ENCODE measurements around the gene STK10.

The STK10 gene

DNA sequence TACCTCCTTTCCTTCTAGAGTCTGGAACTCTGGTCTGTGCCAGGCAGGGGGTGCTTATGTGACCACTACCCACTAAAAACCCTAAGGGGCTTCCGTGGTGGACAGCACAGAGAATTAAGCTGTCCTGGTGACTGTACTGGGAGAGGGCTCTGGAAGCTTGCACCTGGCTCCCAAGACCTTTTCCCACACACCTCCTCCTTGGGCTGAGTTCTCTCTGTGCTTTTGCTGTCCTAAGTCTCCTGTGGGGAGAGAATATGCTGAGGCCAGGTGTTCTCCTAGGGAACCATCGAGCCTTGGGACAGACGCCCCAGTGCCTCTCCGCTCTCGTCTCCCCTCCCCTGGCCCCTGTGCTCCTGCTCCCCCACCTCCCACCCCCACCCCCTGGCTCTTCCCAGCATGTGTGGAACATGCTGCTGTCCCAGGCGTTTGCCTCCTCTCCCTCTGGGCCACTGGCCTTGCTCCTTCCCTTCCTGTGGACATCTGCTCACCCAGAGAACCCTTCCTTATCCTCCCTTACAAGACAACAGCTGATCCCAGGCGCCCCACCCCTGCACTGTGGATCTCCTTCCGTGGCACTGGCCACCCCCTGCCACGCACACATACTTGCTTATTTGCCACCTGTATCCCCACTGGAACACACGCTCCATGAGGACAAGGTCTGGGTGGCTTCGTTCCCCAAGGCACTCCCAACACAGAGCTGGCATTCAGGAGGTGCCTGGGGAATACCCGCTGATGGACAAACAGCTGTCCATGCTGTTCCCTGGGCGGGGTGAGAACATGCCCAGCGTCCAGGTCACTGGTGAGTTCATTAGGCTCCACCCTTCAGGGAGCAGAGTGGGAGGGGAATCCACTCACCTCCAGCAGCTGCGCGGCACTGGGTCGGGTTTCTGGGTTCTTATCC lies 83.0 kb downstream of the STK10 start:
- DNase-seq: no peak

DNA sequence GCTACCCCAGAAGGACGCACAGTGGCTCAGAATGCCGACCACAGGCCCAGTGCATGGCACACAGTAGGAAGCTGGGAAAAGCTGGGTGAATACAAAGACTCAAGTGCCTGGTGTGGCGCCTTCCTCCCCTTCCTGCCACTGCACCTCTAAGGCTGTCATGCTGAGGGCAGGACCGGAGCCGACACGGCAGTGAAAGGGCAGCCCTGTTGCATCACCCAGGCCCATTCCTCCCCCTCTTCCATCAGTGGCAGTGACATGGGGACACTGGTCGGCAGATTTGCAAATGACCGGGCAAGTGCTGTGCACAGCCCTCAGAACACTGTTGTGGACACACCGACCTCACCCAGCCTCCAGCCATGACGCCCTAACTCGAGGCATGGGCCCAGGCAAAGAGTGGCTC lies 84.0 kb downstream of the STK10 start:
- no peak for DNase-seq

DNA sequence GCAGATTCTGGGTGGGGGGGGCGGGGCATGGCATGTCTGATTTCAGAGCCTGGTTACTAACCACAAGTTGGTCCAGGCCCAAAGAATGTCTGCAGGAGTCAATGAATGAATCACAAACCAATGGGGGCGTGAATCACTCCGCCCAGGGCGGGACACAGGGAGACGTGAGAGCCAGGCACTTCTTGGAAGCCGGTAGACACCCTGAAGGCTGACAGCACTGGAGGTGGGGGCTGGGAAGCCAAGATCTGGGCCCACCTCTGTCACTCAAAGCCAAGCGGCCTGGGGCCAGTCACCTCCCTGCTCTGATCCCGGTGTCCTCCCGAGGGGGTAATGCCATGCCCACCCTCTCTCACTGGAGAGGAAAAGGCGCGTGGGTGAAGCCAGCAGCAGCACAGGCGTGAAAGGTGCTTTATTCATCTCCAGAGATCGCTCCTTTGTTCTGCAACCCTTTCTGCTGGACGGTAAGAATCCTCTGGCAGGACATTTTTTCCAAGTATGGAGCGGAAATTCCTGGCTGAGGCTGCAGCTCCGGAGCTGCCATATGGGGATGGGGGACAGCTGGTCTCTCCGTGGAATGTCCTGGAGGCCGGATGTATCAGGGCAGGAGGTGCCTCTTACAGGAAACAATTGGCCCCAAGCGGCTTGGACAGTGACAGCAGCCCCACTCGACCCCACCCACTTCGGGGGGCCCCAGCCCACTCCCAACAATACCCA lies 85.0 kb downstream of the STK10 start:
- no peak for DNase-seq

DNA sequence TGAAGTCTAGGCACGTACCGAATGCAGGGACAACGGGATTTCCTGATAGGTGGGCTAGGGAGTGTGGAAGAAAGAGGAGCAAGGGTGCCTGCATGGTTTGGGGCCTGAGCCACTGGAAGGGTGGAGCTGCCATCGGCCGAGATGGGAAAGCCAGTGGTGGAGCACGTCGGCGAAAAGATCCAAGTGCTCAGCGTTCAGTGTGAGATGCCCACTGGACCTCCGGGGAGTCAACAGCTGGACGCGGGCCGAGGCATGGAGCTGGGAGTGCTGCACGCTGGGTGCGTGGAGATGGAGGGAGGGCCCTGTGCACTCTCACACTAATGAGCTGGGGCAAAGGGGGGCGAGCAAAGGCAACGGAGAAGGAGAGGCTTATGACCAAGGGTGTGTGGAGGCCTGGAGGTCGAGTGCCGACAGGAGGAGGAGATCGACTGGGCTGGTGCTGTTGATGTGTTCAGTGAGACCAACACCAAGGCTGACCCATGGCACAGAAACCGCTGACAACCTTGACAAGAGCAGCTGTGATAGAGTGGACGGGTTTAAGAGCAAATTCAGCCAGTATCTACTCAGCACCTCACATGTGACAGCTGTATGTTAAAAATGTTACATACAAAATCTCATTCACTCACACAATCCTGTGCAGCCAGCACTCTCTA lies 85.7 kb downstream of the STK10 start:
- DNase-seq: no peak

DNA sequence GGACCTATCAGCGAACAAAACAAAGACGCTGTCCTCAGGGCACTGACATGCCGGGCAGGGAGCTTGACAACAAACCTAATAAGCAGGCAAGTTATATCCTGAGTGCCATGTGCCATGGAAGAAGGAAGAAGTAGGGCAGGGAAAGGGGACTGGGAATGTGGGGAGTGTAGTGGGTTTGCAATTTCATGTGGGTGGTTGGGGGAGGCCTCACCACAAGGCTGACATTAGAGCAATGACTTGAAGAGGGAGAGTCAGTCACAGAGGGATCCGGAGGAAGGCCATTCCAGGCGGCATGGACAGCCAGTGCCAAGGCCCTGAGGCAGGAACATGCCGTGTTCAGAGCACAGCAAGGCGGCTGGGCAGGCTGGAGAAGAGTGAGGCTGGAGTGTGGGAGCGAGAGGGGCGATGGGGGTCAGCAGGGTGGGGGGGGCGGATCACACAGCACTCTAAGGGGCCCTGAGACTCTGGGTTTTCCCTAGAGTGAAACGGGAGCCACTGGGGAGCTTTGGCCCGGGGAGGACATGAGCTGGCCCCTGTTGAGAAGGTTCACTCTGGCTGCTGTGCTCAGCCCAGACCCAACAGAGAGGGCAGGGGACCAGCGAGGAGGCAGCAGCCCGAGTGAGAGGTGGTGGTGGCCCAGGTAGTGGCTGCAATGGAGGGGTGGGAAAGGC lies 86.3 kb downstream of the STK10 start:
- no peak for DNase-seq

- DNase-seq: no peak
These were observed 89.1 kb downstream of the STK10 start for GRCh38 chr5:172098883-172099282.

GRCh38 chr5:172098046-172098445 lies 90.0 kb downstream of the STK10 start:
- no peak for DNase-seq

DNA sequence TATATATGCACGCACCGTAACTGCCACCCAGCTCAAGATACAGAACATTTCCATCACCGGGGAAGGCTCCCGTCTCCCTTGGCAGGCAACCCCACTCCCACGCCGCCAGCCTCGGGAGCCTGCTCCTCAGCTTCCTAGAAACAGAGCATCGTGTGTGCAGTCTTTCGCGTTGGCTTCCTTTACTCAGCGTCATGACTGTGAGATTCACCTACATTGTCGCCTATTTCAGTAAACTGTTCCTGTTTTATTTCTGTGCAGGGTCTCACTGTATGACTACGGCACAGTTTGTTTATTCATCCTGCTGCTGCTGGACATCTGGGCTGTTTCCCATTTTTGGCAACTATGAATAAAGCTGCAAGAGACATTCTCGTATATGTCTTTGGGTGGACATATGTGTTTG lies 90.7 kb downstream of the STK10 start:
- no peak for DNase-seq

DNA sequence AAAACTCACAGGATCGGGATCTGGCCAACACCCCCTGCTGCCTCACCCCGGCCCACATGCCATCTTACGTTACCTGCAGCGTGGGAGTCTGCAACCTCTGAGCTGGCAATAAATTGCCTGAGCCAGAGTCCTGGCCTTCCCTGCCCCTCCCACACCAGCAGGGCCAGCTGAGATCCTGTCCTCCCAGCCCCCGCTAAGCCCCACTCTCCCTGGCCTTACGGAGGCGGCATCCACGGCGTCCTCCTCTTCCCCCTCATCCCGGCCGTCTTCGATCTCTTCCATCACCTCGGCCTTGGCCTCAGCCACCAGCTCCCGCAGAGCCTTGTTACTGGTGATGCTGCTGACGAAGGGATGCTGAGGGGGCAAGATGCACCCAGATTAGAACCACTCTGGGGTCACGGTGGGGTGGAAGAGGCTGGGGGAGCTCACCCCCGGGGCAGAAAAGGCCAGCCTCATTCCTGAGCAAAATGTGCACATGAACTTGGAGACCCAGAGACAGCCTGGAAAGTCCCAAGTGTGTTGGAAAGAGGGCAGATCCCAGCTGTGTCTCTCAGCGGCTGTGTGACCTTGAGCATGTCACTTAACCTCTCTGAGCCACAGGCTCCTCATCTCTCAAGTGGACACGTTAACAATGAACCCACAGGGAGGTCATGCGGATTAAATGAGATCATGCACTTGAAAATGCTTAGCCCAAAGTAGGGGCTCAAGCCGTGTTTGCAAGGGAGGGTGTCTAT lies 91.7 kb downstream of the STK10 start:
- no peak for DNase-seq

- DNase-seq: no peak
These were observed 92.4 kb downstream of the STK10 start for GRCh38 chr5:172095368-172096206.

DNA sequence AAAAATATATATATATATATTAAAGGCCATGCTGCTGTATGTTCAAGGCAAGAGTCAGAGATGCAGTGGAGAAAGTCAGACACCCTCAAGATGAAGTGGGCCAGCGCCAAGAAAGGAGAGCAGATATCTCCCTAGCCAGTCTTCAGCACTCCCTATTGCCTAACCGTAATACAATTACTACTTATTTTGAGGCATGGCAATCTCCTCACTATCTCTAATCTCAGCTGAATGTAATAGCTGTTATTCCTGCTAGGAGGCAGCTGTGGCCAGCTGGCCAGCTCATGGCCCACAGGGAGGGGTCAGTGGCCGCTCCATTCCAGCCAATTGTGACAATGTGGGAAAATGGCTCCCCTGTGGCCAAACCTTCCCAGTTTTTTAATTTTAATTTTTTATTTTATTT lies 94.1 kb downstream of the STK10 start:
- no peak for DNase-seq

GRCh38 chr5:172093559-172093958 lies 94.5 kb downstream of the STK10 start:
- DNase-seq: no peak

GRCh38 chr5:172091956-172092732 lies 95.9 kb downstream of the STK10 start:
- DNase-seq: no peak

DNA sequence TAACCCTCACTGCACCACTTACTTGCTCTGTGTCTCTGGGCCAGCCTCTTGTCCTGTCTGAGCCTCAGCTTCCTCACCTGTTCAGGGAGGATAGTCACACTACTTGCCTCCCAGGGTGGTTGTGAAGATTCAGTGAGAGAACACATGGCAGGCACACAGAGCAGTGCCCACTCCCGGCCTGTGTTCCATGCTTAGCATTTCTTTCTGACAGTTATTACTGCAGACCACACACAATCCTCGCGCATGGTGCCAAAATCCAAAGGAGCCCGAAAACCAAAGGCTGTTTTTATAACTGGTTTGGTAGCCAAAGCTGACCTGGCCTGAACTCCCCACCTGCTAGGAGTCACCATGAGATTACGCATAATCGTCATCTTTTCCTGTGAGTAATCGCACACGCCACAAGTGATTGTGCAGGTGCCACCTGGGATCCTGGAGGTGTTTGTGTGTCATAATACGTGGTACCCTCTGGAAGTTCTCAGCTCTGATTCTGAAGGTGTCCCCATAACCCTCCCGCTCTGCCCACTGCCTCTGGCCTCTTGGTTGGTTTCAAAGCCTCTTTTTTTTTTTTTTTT lies 97.0 kb downstream of the STK10 start:
- no peak for DNase-seq

DNA sequence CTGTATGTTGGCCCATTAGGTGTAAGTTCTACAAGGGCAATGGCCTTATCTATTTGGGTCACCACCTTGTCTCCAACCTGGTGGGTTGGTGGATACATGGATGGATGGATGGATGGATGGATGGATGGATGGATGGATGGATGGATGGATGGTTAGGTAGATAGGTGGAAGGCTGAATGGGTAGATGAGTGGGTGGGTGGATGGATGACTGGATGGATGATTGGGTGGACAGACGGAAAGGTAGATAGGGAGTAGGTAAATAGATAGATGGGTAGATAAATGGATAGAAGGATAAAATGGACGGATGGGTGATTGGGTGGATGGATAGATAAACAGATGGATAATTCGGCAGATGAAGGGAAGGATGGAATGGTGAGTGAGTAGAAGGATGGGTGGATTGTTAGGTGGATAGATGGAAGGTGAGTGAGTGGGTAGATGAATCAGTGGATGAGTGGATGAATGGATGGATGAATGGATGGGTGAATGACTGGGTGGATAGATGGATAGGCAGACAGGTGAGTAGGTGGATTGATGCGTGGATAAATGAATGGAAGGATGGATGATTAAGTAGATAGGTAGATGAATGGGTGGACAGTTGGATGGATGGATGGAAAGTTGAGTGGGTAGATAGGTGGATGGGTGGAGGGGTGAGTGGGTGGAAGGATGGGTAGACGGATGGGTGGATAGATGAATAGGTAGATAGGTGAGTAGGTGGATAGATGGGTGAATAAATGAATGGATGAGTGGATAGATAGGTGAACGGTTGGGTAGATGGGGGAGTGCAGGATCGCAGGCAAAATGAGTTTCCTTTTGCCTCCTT lies 98.5 kb downstream of the STK10 start:
- DNase-seq: no peak

DNA sequence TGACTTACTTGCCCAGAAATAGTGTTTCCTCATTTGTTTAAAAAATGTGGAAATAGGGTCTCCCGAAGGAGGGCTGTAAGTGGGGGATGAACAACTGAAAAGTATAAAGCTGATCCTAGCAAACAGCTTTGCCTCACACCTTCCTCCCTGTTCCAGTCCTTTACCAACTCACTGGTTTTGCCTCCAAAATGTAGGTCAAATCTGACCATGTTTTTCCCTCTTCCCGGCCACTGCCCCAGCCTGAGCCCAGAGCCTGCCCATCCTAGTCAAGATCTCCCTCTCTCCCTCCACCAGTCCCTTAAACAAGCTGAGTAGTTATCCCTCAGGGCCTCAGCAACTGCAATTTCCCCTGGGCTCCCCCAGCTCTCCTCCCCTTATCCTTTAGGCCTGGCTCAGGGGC lies 99.2 kb downstream of the STK10 start:
- DNase-seq: no peak

DNA sequence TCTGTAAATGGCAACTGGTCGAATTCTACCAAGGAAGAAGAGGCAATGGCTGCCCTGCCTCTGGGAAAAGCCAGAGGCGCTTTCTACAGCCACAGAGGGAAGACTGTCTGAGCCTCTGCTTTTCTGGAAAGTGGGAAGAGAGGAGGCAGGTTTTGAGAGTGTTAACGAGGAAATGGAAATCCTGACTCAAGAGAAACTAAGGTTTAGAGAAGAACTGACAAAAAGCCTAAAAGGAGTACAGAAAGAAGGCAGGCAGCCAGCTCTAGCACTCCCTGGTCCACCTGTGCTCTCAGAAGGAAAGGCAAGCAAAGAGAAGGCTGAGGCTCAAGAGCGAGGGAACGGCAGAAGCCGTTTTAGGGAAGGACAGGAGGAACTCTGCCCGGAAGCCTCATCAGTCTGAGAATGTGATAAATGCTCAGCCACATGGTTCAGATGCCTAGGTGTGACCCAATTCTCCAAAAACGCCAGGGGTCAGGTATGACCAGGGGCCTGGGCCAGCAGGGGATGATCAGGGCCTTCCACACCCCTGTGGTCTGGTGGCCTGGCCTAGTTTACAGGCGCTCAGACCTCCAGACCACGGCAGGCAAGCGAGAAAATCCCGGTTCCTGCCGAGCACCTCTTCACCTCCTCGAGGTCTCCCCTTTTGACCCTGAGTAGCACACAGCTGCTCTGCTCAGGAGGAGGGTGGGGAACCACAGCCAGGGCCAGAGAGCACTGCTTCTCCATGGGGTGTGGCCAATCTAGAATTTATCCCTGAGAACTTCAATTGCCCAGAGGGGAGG lies 101.6 kb downstream of the STK10 start:
- no peak for DNase-seq

DNA sequence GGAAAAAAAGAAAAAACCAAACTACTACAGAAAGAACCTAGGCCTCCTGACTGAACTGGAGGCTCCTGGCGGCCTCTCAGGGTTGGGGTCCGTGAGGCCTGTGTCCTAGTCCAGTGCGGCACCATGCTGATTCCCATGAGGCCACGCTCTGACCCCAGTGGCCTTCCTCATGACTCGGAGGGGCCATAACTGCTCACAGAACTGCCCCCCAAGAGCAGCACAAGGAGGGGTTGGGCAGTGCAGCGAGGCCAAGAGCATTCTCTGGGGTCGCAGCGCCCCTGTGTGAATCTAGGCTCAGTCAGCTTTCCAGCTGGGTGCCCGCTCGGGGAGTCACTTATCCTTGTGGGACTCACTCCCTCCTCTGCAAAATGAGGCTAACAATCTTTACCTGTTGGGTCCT lies 102.3 kb downstream of the STK10 start:
- no peak for DNase-seq

- no peak for DNase-seq
These were observed 105.8 kb downstream of the STK10 start for GRCh38 chr5:172082180-172082579.
